Activated gamma-delta T cell (primary cell): ENCODE measurements around the gene GRAMD4.
"Not testable (repeated sequence)": the region's sequence is repeated elsewhere in the genome, so short reads cannot be mapped to it uniquely, and the experiment has no call there.

ENCODE experiments used
- DNase-seq: peaks from one replicate; lab custom pipeline; 2025; lab: John Stamatoyannopoulos, UW

The GRAMD4 gene

DNA sequence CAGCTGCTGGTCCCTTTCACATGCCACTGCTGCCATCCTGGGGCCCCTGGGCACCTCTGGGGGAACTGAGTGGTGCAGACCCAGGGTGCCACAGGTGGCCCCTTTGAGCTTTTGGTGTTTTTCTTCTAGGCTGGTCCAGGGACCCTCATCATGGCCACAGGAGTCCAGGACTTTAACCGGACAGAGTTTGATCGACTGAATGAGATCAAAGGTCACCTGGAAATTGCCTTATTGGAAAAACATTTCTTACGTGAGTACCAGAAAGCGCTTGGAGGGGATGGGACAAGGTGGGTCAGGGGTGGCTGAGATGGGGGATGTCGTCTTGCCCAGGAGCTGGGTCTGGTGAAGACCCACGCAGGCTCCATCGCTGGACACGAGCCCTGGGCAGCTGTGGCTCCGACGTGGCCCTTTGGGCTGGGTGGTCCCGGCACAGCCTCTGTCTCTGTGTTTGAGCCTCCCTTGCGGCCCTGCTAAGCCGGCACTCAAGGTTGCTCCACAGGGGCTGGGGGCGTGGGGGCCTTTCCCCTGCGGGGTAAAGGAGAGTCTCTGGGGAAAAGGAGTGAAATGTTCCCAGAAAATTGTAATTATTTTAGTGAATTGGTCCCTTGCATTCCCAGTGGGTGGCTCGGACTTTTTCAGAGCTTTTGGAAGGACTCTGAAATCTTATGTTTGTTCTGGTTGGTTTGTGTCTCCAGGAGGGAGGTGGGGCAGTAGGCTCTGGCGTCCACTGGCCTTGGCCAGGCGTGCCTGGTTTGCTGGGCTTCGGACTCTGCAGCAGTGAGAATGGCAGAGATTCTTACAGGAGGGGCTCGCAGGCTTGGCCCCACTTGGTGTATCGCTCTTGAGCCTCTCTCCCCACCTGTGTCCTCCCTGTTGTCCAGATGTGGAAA lies 17.8 kb downstream of the GRAMD4 start:
- DNase-seq: no peak

- no peak for DNase-seq
These were observed 18.6 kb downstream of the GRAMD4 start for GRCh38 chr22:46638601-46639431.

GRCh38 chr22:46639843-46640242 lies 19.7 kb downstream of the GRAMD4 start:
- no peak for DNase-seq

GRCh38 chr22:46640293-46641055 lies 20.3 kb downstream of the GRAMD4 start:
- DNase-seq: no peak

DNA sequence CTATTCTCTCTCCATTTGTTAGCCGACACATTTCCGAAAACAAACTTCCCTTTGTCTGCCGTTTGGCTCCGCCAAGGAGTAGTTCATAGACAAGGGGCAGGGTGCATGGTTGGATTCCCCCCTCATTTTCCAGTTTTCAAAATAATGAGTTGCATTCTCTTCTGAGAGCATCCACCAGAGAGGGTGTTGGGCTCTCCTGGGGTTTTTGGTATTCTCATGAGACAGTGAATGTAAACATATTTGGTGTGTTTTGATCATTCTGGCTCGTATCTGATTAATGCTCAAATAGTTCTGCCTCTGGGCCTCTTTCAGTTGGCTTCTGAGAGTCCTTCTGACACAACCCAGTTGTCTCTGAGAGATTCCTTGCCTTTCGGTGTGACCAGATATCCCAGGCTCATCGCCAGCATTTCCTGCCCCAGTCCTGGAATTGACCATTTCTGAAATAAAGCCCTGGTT lies 21.7 kb downstream of the GRAMD4 start:
- DNase-seq: no peak

GRCh38 chr22:46642840-46643480 lies 22.8 kb downstream of the GRAMD4 start:
- not testable (repeated sequence) for DNase-seq

DNA sequence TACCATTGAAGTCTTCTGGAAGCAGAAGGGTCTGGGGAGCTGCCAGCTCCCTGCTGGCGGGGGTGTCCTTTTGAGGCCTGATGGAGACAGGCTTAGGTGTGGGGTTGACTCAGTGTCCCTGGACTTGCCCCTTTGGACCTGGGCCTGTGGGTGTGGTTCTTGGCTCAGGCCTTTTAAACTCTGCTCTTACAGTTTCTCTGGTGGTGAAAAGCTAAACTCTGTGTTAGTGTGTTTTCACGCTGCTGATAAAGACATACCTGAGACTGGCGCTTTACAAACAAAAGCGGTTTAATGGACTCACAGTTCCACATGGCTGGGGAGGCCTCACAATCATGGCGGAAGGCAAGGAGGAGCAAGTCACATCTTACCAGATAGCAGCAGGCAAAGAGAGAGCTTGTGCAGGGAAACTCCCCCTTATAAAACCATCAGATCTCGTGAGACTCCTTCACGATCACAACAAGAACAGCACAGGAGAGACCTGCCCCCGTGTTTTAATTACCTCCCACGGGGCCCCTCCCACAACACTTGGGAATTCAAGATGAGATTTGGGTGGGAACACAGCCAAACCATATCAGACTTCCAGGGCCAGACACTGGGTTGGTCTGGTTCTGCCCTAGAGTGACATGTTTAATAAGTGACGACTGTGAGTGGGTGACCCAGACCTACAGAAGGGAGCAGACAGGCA lies 26.5 kb downstream of the GRAMD4 start:
- no peak for DNase-seq

DNA sequence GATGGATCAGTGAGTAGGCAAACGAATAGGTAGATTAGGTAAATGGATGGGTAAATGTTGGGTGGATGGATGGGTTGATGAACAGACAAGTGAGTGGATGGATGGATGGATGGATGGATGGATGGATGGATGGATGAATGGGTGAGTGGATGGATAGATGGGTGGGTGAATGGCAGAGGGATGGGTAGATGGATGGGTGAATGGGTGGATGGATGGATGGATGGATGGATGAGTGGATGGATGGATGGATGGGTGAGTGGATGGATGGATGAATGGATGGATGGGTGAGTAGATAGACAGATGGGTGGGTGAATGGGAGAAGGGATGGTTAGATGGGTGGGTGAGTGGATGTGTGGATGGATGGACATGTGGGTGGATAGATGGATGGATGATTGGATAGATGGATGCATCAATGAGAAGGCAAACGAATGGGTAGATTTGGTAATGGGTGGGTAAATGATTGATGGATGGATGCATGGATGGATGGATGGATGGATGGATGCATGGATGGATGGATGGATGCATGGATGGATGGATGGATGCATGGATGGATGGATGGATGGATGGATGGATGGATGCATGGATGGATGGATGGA lies 28.1 kb downstream of the GRAMD4 start:
- DNase-seq: not testable (repeated sequence)

DNA sequence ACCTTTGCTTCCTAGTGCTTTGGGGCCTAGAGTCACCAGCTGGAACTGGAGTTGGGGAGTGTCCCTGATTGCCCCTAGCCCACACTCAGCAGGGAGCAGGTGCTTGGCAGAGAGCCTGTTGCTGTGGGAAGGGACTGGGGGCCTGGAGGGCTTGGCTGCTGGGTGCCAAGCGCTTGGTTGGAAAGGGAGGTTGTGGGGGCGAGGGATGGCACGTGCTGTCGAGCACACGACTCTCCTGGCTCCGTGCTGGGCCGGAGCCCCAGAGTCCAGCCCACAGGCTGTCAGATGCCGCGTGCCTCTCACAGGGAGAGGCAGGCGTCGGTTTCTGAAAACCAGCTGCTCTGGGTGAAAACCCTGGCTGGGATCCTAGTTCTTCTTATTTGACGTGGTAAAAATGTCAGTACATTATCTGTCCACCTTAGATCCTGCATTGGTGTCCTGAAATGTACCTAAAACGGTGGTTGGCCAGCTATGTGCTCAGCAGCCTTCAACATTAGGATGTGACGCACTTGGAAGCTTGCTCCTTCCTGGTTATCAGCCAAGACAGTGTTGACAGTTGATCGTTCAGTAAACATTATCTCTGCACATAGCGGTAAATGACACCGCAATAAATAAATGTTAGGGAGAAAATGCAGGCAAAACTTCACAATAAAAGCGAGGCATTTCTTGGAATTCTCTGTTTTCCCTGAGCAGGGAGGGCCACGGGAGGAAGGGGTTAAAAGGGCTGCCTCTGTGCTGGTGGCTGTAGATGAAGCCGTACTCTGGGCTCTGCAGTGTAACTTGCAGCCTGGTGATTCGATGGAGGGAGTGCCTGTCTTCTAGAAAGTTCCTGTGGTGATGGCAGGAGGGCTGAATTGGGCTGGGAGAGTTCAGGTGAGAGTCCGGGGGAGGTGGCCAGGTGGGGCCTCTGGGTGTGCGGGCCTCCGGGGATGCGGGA lies 29.2 kb downstream of the GRAMD4 start:
- DNase-seq: no peak

GRCh38 chr22:46650078-46650810 lies 30.1 kb downstream of the GRAMD4 start:
- DNase-seq: no peak

DNA sequence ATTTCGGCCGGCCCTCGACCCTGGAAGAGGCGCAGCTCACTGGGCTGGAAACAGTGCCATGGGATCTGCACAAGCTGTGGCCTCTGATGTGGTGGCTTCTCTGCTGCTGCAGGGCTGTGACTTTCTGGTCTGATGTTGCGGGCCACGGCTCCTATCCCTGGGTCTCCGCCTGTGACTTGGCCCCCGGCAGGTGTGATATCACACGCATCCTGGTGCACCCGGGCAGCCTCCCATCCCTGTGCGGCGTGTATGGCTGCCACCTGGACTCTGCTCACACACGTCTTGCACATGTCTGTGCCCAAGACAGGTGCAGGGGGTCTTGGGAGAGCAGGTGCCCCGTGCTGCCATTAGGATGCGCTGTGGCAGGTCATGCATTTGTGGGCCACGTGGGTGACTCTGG lies 31.1 kb downstream of the GRAMD4 start:
- DNase-seq: no peak

- no peak for DNase-seq
These were observed 32.1 kb downstream of the GRAMD4 start for GRCh38 chr22:46652081-46652846.

DNA sequence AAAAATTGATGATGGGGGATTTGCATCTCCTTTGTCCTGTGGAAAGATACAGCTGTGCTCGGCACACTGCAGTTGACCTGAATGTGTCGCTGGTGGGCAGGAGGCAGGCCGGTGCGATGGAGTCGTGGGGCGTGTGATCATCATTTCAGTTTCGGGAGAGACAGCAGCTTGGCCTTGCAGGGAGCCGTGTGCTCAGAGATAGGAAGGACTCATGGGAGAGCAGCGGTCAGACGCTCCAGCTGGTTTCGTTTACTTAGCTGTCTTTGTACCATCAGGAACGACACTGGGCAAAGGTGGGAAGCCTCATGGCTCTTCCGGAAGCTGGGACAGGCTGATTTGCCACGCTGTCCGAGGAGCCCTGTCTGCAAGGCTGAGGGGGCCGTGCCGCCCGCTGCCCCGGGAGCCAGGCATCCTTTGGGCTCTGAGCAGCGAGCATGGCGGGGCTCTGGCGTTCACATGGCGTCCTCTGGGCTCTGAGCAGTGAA lies 32.7 kb downstream of the GRAMD4 start:
- no peak for DNase-seq

- no peak for DNase-seq
These were observed 33.4 kb downstream of the GRAMD4 start for GRCh38 chr22:46653596-46653995.

- DNase-seq: no peak
These were observed 34.2 kb downstream of the GRAMD4 start for GRCh38 chr22:46654426-46654825.

DNA sequence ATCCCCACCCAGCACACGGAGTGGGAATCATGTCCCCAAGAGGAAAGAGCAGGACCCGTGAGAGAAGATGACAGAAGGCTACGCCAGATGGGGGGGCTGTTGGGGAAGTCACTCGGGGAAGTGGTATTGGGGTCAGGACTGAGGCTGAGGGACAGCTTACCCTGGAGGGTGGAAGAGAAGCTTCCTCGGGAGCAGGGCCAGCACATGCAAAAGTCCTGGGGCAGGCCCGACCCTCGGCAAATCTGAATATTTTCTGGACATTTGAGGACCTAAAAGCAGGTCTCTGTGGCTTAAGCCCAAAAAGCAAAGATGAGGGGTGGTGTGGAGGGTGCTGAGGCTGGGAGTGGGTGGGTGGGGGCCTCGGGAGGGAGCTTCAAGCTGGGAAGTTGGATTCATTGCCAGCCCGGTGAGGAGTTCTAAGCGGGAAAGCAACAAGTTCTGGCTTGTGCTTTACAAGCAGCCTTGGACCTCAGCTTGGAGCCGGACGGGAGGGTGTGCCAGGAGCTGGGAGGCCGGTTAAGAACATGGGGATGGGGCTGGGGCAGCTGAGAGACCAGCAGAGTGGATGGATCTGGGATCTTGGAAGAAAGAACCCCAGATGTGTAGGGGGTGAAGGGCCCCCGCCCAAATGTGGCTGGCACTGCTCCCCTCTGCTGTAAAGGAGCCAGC lies 34.9 kb downstream of the GRAMD4 start:
- DNase-seq: no peak
